Endodermal cell (in vitro differentiated cells): ENCODE measurements around the gene SREBF2. TPM values are rescaled to one million over a fixed set of nuclear protein-coding genes. Genes with fewer than 3 reads are reported as not detected.
A peak's percentile ranks its signal among the peaks of the same experiment; 100 is the strongest.

ENCODE experiments used
- DNase-seq: peaks from one replicate; pipeline ENCODE4 v3.0.0-alpha.2; 2017
- H3K27ac ChIP-seq: 2 replicates; pipeline ENCODE4 v1.5.1; 2013; ENCODE audit warnings: mild to moderate bottlenecking, low read depth, low read length, moderate library complexity
- H3K27me3 ChIP-seq: 2 replicates; pipeline ENCODE4 v1.6.1; 2013; ENCODE audit warnings: mild to moderate bottlenecking, low read length, moderate library complexity; ENCODE audit not compliant: insufficient read depth, control insufficient read depth, poor library complexity, severe bottlenecking
- H3K36me3 ChIP-seq: 2 replicates; pipeline ENCODE4 v1.7.0; 2013; ENCODE audit warnings: mild to moderate bottlenecking, low read length, moderate library complexity; ENCODE audit not compliant: control insufficient read depth, insufficient read depth
- H3K4me1 ChIP-seq: one replicate; pipeline ENCODE4 v1.7.0; 2013; ENCODE audit warnings: low read length; ENCODE audit not compliant: control insufficient read depth, insufficient read depth
- H3K4me3 ChIP-seq: 2 replicates; pipeline ENCODE4 v1.5.1; 2013; ENCODE audit warnings: mild to moderate bottlenecking, low read length, moderate library complexity
- H3K9ac ChIP-seq: 2 replicates; pipeline ENCODE4 v1.6.1; 2013; ENCODE audit warnings: mild to moderate bottlenecking, low read length, moderate library complexity; ENCODE audit not compliant: poor library complexity, severe bottlenecking; ENCODE audit errors: extremely low read depth
- H3K9me3 ChIP-seq: 2 replicates; pipeline ENCODE4 v1.6.1; 2013; ENCODE audit warnings: mild to moderate bottlenecking, low read length, moderate library complexity; ENCODE audit not compliant: control insufficient read depth
- H3K27ac Mint-ChIP-seq: 2 replicates; pipeline ENCODE4 v1.8.0; 2020; ENCODE audit warnings: mixed read lengths
- H3K27me3 Mint-ChIP-seq: 2 replicates; pipeline ENCODE4 v1.8.0; 2021; ENCODE audit warnings: mild to moderate bottlenecking, mixed read lengths; ENCODE audit not compliant: insufficient read depth
- H3K36me3 Mint-ChIP-seq: 2 replicates; pipeline ENCODE4 v1.8.0; 2020; ENCODE audit warnings: low read depth, mixed read lengths
- H3K4me1 Mint-ChIP-seq: 2 replicates; pipeline ENCODE4 v1.8.0; 2020; ENCODE audit warnings: mixed read lengths
- H3K4me3 Mint-ChIP-seq: 2 replicates; pipeline ENCODE4 v1.8.0; 2020; ENCODE audit warnings: mild to moderate bottlenecking, moderate library complexity, mixed read lengths
- H3K9me3 Mint-ChIP-seq: 2 replicates; pipeline ENCODE4 v1.8.0; 2020; ENCODE audit warnings: mild to moderate bottlenecking, mixed read lengths
- WGBS, 2 experiments: methylation state at CpG; one replicate each; pipeline versions ENCODE4 v1.1.5 to v1.1.7; 2013; ENCODE audit warnings: missing lambda C conversion rate in 2 of 2, mixed read lengths in 1 of 2; ENCODE audit not compliant: insufficient coverage in 1 of 2, insufficient read length in 1 of 2; 5-methylcytosine and 5-hydroxymethylcytosine counted together
- total RNA-seq, 2 donors: library from RNA; stranded (reverse); fragmentation: NEBNext Ultra II Directional in 1 of 2; extraction: Animal tissue kit (Norgen Biotek cat#: 25700) in 1 of 2; gene quantifications; 2 replicates in 1 of 2; 3 replicates in 1 of 2; pipeline ENCODE4 v1.2.1, GENCODE V29; 2021
- TF ChIP-seq, protein P1 (sequence below): fragments of 200-600 bp; sonication (generic); conservative IDR thresholded peaks from 2 replicates; pipeline ENCODE4 v1.5.0; 2021; ENCODE audit warnings: antibody characterized with exemption, mild to moderate bottlenecking

SREBF2 gene
- total RNA-seq, 2 donors from 2014 or later = 125 to 135 TPM

DNA sequence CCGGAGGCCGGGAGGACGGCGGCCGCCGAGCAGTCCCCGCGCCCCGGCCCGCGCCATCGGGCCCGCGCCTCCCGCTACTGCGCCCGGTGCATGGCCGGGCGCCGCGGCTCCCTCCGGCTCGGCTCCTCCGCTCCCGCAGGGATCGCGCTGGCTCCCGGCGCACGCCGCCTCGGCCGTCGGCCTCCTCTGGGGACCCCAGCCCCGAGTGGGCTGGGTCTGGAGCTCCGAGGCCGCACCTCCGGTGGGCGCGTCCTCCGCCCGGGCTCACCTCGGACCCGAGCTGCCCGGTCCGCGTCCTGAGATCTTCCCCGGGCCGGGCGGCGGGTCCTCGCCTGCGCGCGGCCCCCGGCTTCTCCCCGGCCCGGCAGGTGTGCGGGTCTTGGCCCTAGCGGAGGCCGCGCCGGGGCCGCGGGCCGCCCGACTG is 81.7 kb downstream of the SREBF2 start:
- Histone ChIP-seq H3K27me3 (peaks cover 98% of the 10 kb centered on the region), H3K4me3 (no peak overlapping the region), H3K36me3 (no peaks in the 10 kb centered on the region), H3K4me1 (peaks cover 5% of the 10 kb centered on the region), H3K27ac (no peak overlapping the region), H3K9ac (no peak overlapping the region), H3K9me3 (no peaks in the 10 kb centered on the region)
- no peaks in the 10 kb centered on the region for H3K9me3 Mint-ChIP-seq
- H3K4me1 Mint-ChIP-seq = peaks cover 7% of the 10 kb centered on the region
- no peak overlapping the region for H3K27ac Mint-ChIP-seq
- peak; percentile 68 for DNase-seq
- TF ChIP-seq, protein P1, sequence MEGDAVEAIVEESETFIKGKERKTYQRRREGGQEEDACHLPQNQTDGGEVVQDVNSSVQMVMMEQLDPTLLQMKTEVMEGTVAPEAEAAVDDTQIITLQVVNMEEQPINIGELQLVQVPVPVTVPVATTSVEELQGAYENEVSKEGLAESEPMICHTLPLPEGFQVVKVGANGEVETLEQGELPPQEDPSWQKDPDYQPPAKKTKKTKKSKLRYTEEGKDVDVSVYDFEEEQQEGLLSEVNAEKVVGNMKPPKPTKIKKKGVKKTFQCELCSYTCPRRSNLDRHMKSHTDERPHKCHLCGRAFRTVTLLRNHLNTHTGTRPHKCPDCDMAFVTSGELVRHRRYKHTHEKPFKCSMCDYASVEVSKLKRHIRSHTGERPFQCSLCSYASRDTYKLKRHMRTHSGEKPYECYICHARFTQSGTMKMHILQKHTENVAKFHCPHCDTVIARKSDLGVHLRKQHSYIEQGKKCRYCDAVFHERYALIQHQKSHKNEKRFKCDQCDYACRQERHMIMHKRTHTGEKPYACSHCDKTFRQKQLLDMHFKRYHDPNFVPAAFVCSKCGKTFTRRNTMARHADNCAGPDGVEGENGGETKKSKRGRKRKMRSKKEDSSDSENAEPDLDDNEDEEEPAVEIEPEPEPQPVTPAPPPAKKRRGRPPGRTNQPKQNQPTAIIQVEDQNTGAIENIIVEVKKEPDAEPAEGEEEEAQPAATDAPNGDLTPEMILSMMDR = no peak
- H3K27me3 Mint-ChIP-seq = peaks cover 85% of the 10 kb centered on the region
- WGBS, 2 experiments = 1 to 3% methylated on average over 23 to 67 of the region's 67 CpGs
- no peaks in the 10 kb centered on the region for H3K36me3 Mint-ChIP-seq
- no peak overlapping the region for H3K4me3 Mint-ChIP-seq

DNA sequence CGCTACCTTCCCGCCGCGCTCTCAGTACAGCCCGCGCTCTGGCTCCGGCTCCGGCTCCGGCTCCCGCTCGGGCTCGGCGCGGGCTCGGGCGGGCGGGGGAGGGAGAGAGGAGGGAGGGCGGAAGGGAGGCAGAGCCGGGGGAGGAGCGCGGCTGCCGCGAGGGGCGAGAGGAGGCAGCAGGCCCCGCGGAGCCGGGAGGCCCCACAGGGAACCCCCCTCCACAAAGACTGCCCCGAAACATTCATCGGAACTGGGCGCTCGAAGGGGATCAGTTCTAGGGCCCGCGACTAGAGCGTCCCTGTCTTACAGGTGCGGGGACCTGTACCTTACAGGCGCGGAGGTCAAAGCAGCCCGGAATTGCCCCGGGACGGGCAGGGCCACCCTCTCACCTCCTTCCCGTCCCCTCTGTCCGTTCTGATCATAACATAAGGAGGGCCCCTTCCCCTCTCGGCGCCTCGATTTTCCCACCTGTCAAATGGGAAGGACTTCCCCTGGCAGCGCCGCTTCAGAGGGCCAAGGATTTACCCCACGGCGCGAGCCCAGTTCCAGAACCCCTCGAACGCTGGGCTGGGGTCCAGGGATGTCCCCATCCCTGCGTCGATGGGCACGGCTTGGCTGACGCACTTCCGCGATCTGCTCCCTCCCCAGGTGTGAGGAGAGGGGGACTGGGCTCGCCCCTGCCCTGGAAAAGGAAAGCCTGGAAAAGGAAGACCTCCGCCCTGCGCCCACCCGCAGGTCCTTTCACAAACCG is 82.3 kb downstream of the SREBF2 start, which contains the start of gene SHISA8:
TSS of gene SHISA8 (minus strand) at position 40 of the 751 bp plus-strand sequence. CDS start 407 bp downstream, outside the sequence.
- Histone ChIP-seq H3K9me3 (no peaks in the 10 kb centered on the region), H3K9ac (no peak within 1 kb of the TSS), H3K27me3 (peaks cover 96% of the 10 kb centered on the region), H3K27ac (no peak within 1 kb of the TSS), H3K4me1 (peaks cover 5% of the 10 kb centered on the region), H3K36me3 (no peaks in the 10 kb centered on the region), H3K4me3 (peak within 1 kb of the TSS; percentile 69)
- TF ChIP-seq, protein P1 = no peak
- Mint-ChIP-seq H3K27ac (no peak within 1 kb of the TSS), H3K4me1 (peaks cover 7% of the 10 kb centered on the region), H3K27me3 (peaks cover 82% of the 10 kb centered on the region), H3K36me3 (no peaks in the 10 kb centered on the region), H3K4me3 (peak within 1 kb of the TSS; percentile 42), H3K9me3 (no peaks in the 10 kb centered on the region)
- 4 to 8% methylated on average over 31 to 57 of the region's 63 CpGs for WGBS, 2 experiments
- peak; percentile 83 for DNase-seq

DNA sequence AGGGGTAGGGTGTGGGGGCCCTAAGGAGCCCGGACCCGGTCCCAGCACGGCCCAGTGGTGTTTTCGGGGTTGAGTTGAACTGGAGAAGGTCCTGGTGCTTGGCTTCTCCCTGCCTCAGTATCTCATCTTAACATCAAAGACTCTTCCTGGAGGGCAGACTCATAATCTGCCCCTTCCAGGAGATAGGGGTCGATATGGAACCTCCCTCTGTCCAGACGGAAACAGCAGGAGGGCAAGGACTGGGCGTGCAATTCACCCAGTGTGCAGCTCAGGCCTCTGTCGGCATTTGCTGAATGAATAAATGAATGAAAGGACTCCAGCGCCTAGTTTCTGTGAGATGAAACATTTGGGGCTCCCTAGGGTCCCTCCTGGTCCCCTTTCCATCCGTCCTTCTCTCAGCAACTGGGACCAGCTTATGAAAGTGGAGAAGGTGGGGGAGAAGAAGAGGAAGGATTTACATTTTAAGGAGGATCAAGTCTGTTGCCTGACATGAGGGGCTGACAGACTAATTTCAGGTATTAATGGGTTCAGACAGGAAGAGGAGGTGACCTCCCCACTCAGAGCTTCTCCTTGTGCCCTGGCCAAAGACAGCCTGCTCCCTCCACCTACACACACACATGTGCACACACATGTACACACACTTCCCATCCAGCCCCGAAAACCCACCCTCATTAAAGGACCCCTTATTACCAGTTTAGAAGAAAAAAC is 83.0 kb downstream of the SREBF2 start:
- no peak overlapping the region for H3K27ac ChIP-seq
- H3K27me3 ChIP-seq = peaks cover 89% of the 10 kb centered on the region
- no peaks in the 10 kb centered on the region for H3K9me3 ChIP-seq
- H3K4me1 ChIP-seq = no peaks in the 10 kb centered on the region
- H3K4me1 Mint-ChIP-seq = peaks cover 7% of the 10 kb centered on the region
- 31 to 40% methylated on average over 3 to 11 of the region's 11 CpGs for WGBS, 2 experiments
- DNase-seq = no peak
- no peak overlapping the region for H3K9ac ChIP-seq
- H3K4me3 Mint-ChIP-seq = peak overlapping the region; percentile 42
- H3K36me3 ChIP-seq = no peaks in the 10 kb centered on the region
- TF ChIP-seq, protein P1 = no peak
- peak overlapping the region; percentile 69 for H3K4me3 ChIP-seq
- no peaks in the 10 kb centered on the region for H3K36me3 Mint-ChIP-seq
- peaks cover 78% of the 10 kb centered on the region for H3K27me3 Mint-ChIP-seq
- no peak overlapping the region for H3K27ac Mint-ChIP-seq
- no peaks in the 10 kb centered on the region for H3K9me3 Mint-ChIP-seq
